Erythroblast (primary cell): ENCODE data around the gene TTC3.

ENCODE experiments used
- GATA1 ChIP-seq: IDR thresholded peaks from 2 replicates; pipeline ENCODE4 v1.6.1; 2011; ENCODE audit warnings: low read depth, mild to moderate bottlenecking, control low read depth, low read length, moderate library complexity
- POLR2A ChIP-seq: IDR thresholded peaks from 2 replicates; pipeline ENCODE4 v1.6.1; 2011; ENCODE audit warnings: mild to moderate bottlenecking, low read length

GRCh38 chr21:37207441-37208009, 134.5 kb downstream of the TTC3 start:
- TF ChIP-seq POLR2A: no peak
- no peak for TF ChIP-seq GATA1
